ENCODE data around the gene ZFP3. TPM values are rescaled to one million over a fixed set of nuclear protein-coding genes. Genes with fewer than 3 reads are reported as not detected.
A peak's percentile ranks its signal among the peaks of the same experiment; 100 is the strongest.
"Not testable (repeated sequence)": the region's sequence is repeated elsewhere in the genome, so short reads cannot be mapped to it uniquely, and the experiment has no call there.

The ZFP3 gene
- total and polyA plus RNA-seq, 2 experiments from 2014 or later, result 0.55 to 1.6 TPM

- no peak for TF ChIP-seq ZNF462 (CRISPR knock-in tag; IDR thresholded peaks at IDR 0.05)
- TF ChIP-seq POLR2AphosphoS5 (IDR thresholded peaks at IDR 0.05; ENCODE audit: low read depth), result no peak
- TF ChIP-seq STAT1 (IDR thresholded peaks at IDR 0.05; ENCODE audit: unreplicated experiment), result no peak
- TF ChIP-seq NANOG (IDR thresholded peaks at IDR 0.05; ENCODE audit: borderline replicate concordance), result no peak
- TF ChIP-seq REST (IDR thresholded peaks at IDR 0.05; ENCODE audit: unreplicated experiment), result no peak
Observed at GRCh38 chr17:5123343-5124124, 45.3 kb downstream of the ZFP3 start (continued).

- Mint-ChIP-seq H3K36me3 (ENCODE audit: low read depth) (peaks cover 12% of the 10 kb centered on the region), H3K4me3 (peak overlapping the region; percentile 46; the same call in 1 of the 3 replicates), H3K27me3 (ENCODE audit: insufficient read depth, low read depth, poor library complexity) (peaks cover 23% of the 10 kb centered on the region)
- ATAC-seq; H3K79me2 ChIP-seq (replicated peaks; ENCODE audit: insufficient read depth); H3F3A ChIP-seq (replicated peaks; ENCODE audit: low read depth); H2AFZ ChIP-seq; H3K4me1 ChIP-seq (ENCODE audit: insufficient read depth); H3K4me1 Mint-ChIP-seq; H3K9me3 Mint-ChIP-seq; H4K20me1 ChIP-seq (replicated peaks; ENCODE audit: insufficient read depth); H3K27ac Mint-ChIP-seq; H3K27ac ChIP-seq (ENCODE audit: low read depth); H3K4me3 ChIP-seq; H3K9me2 ChIP-seq (ENCODE audit: insufficient read depth); H3K4me2 ChIP-seq; DNase-seq (ENCODE audit: low spot score); H3K36me3 ChIP-seq (ENCODE audit: insufficient read depth): not testable (repeated sequence)
- H3K27me3 ChIP-seq (ENCODE audit: insufficient read depth), result peaks cover 22% of the 10 kb centered on the region
Observed at GRCh38 chr17:5124125-5124760, 46.0 kb downstream of the ZFP3 start.

- not testable (repeated sequence) for H3K4me1 ChIP-seq (ENCODE audit: insufficient read depth); H2AFZ ChIP-seq; H3K9me2 ChIP-seq (ENCODE audit: insufficient read depth); H3K36me3 ChIP-seq (ENCODE audit: insufficient read depth); ATAC-seq; H3K4me2 ChIP-seq; H3K9me3 Mint-ChIP-seq; H3K79me2 ChIP-seq (replicated peaks; ENCODE audit: insufficient read depth); H4K20me1 ChIP-seq (replicated peaks; ENCODE audit: insufficient read depth); H3K4me3 ChIP-seq; H3K4me3 Mint-ChIP-seq; H3K4me1 Mint-ChIP-seq; H3K27ac Mint-ChIP-seq; DNase-seq (ENCODE audit: low spot score); H3F3A ChIP-seq (replicated peaks; ENCODE audit: low read depth); H3K27ac ChIP-seq (ENCODE audit: low read depth)
- H3K36me3 Mint-ChIP-seq (ENCODE audit: low read depth), result peaks cover 12% of the 10 kb centered on the region
- peaks cover 23% of the 10 kb centered on the region for H3K27me3 Mint-ChIP-seq (ENCODE audit: insufficient read depth, low read depth, poor library complexity)
- peaks cover 22% of the 10 kb centered on the region for H3K27me3 ChIP-seq (ENCODE audit: insufficient read depth)
Observed at GRCh38 chr17:5124896-5125295, 46.6 kb downstream of the ZFP3 start.

Data from GM23338 (cell line).